Astrocyte of the spinal cord (primary cell): ENCODE results near the gene FSTL5.
A peak's percentile ranks its signal among the peaks of the same experiment; 100 is the strongest.

Source experiments
- DNase-seq: peaks from one replicate; pipeline ENCODE4 v3.0.0; 2011; ENCODE audit warnings: low read depth, low spot score
- H3K4me3 ChIP-seq: 2 replicates; pipeline ENCODE4 v1.5.1; 2011; ENCODE audit warnings: low read depth, mild to moderate bottlenecking, low read length, moderate library complexity
- in situ Hi-C: cut with HindIII; loops from 2 replicates; pipeline ENCODE4 v1.10.0; 2017; ENCODE audit warnings: low sequenced_read_pairs
- TF ChIP-seq, protein P1 (sequence below): IDR thresholded peaks from 2 replicates; pipeline ENCODE4 v1.5.1; 2012; ENCODE audit warnings: low read depth, mild to moderate bottlenecking, low read length, inconsistent platforms

The FSTL5 gene

DNA sequence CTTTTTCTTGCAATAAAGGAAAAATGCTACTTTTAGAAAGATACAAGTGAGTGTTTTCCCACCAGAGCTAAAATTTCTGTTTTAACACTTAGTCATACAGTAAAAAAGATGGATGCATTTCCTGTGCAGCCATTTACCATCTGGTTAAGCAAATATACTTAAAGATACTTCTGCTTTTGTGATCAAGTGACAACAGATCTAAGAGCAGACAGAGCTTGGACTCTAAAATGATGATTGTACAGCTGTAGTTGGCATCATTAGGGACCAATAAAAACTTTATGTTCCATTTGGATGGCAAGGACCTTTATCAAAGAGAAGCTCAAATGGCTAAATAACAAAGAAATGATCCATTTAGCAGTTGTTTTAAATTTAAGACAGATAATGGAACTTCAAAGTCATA is 270.8 kb downstream of the FSTL5 start:
- peak; percentile 1 for DNase-seq
- TF ChIP-seq, protein P1, sequence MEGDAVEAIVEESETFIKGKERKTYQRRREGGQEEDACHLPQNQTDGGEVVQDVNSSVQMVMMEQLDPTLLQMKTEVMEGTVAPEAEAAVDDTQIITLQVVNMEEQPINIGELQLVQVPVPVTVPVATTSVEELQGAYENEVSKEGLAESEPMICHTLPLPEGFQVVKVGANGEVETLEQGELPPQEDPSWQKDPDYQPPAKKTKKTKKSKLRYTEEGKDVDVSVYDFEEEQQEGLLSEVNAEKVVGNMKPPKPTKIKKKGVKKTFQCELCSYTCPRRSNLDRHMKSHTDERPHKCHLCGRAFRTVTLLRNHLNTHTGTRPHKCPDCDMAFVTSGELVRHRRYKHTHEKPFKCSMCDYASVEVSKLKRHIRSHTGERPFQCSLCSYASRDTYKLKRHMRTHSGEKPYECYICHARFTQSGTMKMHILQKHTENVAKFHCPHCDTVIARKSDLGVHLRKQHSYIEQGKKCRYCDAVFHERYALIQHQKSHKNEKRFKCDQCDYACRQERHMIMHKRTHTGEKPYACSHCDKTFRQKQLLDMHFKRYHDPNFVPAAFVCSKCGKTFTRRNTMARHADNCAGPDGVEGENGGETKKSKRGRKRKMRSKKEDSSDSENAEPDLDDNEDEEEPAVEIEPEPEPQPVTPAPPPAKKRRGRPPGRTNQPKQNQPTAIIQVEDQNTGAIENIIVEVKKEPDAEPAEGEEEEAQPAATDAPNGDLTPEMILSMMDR = no peak
- no peak overlapping the region for H3K4me3 ChIP-seq
- in situ Hi-C loops = no loop called here

DNA sequence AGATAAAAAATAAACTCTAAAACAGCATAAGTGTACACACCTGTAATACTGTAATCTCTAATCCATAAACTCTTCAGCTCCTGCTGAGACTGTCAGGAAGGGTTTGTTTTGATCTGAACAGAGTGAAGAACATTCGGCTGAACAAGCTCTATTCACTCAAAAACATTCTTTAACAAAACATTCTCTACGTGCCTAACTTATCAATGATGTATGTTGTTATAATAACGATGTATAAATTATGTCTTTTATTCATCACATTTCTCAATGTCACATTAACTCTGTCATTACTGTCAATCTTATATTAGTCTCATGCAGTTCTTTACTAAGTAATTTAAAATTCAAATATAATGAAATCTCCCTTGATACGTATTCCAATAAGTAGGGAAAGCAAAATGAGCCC is 280.6 kb downstream of the FSTL5 start:
- TF ChIP-seq, protein P1 = no peak
- in situ Hi-C loops = no loop called here
- no peak for DNase-seq
- H3K4me3 ChIP-seq = no peak overlapping the region

DNA sequence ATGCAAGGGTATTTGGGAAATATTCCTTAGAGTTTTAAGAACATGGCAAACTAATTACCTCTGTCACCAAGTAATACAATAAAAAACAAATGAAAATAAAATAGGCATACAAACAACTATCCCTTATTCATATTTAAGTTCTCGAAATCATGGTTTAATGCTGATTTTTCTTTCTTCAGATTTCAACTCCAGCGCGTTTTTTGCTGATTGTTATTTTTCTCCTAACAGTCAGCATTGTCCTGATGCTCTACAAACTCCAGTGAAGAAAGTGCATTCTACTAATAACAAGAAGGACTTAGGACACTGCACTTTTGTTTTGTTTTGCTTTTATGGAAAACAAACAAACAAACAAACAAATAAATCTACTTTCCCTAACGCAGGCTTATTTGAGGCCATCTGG is 282.4 kb downstream of the FSTL5 start:
- TF ChIP-seq, protein P1 = no peak
- in situ Hi-C loops = no loop called here
- H3K4me3 ChIP-seq = no peak overlapping the region
- DNase-seq = no peak

DNA sequence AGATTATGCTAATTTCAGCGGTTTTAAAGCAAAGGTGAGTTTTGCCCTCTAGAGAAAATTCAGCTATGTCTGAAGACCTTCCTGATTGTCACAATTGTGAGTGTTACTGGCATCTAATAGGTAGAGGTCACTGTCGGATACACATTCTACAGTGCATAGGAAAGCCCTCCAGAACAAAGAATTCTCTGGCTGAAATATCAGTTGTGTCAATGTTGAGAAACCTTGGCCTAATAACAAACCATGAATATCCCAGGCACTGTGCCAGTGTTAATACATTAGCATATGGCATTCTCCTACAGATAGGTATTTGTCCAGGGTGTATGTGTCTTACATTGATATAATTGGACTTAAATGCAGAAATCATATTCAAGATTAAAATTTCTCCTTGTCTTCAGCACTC is 294.3 kb downstream of the FSTL5 start:
- TF ChIP-seq, protein P1 = no peak
- H3K4me3 ChIP-seq = no peak overlapping the region
- in situ Hi-C loops = no loop called here
- DNase-seq = no peak

DNA sequence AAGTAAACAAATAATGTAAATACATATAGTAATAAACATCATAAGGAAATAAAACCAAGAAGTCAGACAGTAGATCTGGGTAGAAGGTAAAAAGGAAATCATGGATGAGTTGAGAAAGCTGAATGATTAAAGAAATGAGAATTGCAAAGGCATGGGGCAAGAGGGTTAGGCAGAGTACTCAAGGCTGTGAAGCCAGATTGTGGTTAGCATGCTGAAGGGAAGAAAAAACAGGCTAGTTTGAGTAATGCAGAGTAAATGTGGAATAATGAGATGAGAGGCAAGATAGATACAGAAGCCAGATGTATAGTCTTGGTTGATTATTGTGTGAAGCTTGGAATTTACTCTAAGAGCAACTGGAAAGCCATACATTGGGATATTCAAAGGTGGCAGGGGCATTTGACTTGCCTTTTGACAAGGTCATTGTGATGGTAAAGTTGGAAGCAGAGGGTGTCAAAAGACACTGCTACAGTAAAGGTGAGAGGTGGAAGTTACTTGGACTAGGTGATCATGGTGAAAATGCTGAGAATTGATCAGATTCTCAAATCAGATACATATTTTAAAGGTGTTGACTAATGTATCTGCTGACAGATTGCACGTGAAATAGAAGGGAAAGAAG is 307.0 kb downstream of the FSTL5 start:
- peak; percentile 16 for DNase-seq
- TF ChIP-seq, protein P1 = no peak
- in situ Hi-C loops = no loop called here
- H3K4me3 ChIP-seq = no peak overlapping the region

DNA sequence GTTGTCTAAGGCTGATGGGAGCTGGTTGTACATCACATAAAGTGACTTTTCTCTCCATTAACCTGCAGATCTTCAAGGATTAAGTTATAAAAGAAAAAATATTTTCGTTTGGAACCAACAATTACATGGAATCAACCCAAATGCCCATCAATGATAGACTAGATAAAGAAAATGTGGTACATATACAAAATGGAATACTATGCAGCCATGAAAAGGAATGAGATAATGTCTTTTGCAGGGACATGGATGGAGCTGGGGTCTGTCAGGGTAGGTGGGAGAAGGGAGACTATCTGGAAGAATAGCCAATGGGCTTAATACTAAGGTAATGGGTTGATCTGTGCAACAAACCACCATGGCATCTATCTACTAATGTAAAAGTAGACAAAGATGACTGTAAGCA is 313.2 kb downstream of the FSTL5 start:
- in situ Hi-C loops = no loop called here
- DNase-seq = no peak
- TF ChIP-seq, protein P1 = no peak
- H3K4me3 ChIP-seq = no peak overlapping the region
